Body of pancreas (tissue), 4 donors: ENCODE data around the gene SORCS1.

Experiments
- POLR2A ChIP-seq, 3 donors: fragments of 450-650 bp; IDR thresholded peaks; one replicate each; pipeline ENCODE4 v1.6.1; 2016; ENCODE audit warnings: antibody characterized with exemption in 3 of 3, mild to moderate bottlenecking in 2 of 3
- TF ChIP-seq, protein P1 (sequence below), 7 experiments: fragments of 450-650 bp in 4 of 7; fragments of 200-600 bp in 3 of 7; sonication (generic) in 3 of 7; IDR thresholded peaks; one replicate each; pipeline ENCODE4 v1.5.1; 2016 to 2019; ENCODE audit warnings: antibody characterized with exemption in 7 of 7

GRCh38 chr10:107081644-107082043 is 82.9 kb downstream of the SORCS1 start:
- TF ChIP-seq, protein P1, sequence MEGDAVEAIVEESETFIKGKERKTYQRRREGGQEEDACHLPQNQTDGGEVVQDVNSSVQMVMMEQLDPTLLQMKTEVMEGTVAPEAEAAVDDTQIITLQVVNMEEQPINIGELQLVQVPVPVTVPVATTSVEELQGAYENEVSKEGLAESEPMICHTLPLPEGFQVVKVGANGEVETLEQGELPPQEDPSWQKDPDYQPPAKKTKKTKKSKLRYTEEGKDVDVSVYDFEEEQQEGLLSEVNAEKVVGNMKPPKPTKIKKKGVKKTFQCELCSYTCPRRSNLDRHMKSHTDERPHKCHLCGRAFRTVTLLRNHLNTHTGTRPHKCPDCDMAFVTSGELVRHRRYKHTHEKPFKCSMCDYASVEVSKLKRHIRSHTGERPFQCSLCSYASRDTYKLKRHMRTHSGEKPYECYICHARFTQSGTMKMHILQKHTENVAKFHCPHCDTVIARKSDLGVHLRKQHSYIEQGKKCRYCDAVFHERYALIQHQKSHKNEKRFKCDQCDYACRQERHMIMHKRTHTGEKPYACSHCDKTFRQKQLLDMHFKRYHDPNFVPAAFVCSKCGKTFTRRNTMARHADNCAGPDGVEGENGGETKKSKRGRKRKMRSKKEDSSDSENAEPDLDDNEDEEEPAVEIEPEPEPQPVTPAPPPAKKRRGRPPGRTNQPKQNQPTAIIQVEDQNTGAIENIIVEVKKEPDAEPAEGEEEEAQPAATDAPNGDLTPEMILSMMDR (IDR thresholded peaks at IDR 0.05): no peak
- no peak for TF ChIP-seq POLR2A (IDR thresholded peaks at IDR 0.05)
